ENCODE results near the gene ITPKB.

Gene ITPKB

GRCh38 chr1:226658546-226659125, 80.4 kb downstream of the ITPKB start:
- Mint-ChIP-seq H3K27ac (peak overlapping the region; percentile 78), H3K4me1 (no peaks in the 10 kb centered on the region), H3K4me3 (no peak overlapping the region), H3K27me3 (no peaks in the 10 kb centered on the region), H3K9me3 (no peaks in the 10 kb centered on the region), H3K36me3 (ENCODE audit: low read depth) (peaks cover 6% of the 10 kb centered on the region)
- DNase-seq, result no peak
- no peak for ATAC-seq

GRCh38 chr1:226657895-226658545, 81.1 kb downstream of the ITPKB start:
- no peaks in the 10 kb centered on the region for H3K9me3 Mint-ChIP-seq
- H3K27me3 Mint-ChIP-seq, result no peaks in the 10 kb centered on the region
- peak overlapping the region; percentile 78 for H3K27ac Mint-ChIP-seq
- DNase-seq, result no peak
- peaks cover 6% of the 10 kb centered on the region for H3K36me3 Mint-ChIP-seq (ENCODE audit: low read depth)
- ATAC-seq, result no peak
- no peak overlapping the region for H3K4me3 Mint-ChIP-seq
- no peaks in the 10 kb centered on the region for H3K4me1 Mint-ChIP-seq

- Mint-ChIP-seq H3K27me3 (no peaks in the 10 kb centered on the region), H3K27ac (peak overlapping the region; percentile 72), H3K9me3 (no peaks in the 10 kb centered on the region), H3K4me3 (peak overlapping the region; percentile 22), H3K4me1 (no peaks in the 10 kb centered on the region), H3K36me3 (ENCODE audit: low read depth) (peaks cover 6% of the 10 kb centered on the region)
- ATAC-seq, result no peak
- DNase-seq, result no peak
Observed at GRCh38 chr1:226656601-226657277, 82.3 kb downstream of the ITPKB start.

- H3K36me3 Mint-ChIP-seq (ENCODE audit: low read depth), result peaks cover 6% of the 10 kb centered on the region
- H3K4me1 Mint-ChIP-seq, result peaks cover under 1% of the 10 kb centered on the region
- no peaks in the 10 kb centered on the region for H3K9me3 Mint-ChIP-seq
- H3K4me3 Mint-ChIP-seq, result no peak overlapping the region
- peak overlapping the region; percentile 72 for H3K27ac Mint-ChIP-seq
- ATAC-seq, result no peak
- H3K27me3 Mint-ChIP-seq, result no peaks in the 10 kb centered on the region
- DNase-seq, result no peak
Observed at GRCh38 chr1:226656201-226656600, 82.9 kb downstream of the ITPKB start.

GRCh38 chr1:226655251-226656163, 83.6 kb downstream of the ITPKB start:
- no peaks in the 10 kb centered on the region for H3K9me3 Mint-ChIP-seq
- peaks cover 6% of the 10 kb centered on the region for H3K36me3 Mint-ChIP-seq (ENCODE audit: low read depth)
- no peak overlapping the region for H3K27ac Mint-ChIP-seq
- peak overlapping the region; percentile 68 for H3K4me3 Mint-ChIP-seq
- no peaks in the 10 kb centered on the region for H3K27me3 Mint-ChIP-seq
- ATAC-seq, result no peak
- DNase-seq, result no peak
- peaks cover 8% of the 10 kb centered on the region for H3K4me1 Mint-ChIP-seq

- Mint-ChIP-seq H3K4me3 (peak overlapping the region; percentile 68), H3K9me3 (no peaks in the 10 kb centered on the region), H3K36me3 (ENCODE audit: low read depth) (peaks cover 4% of the 10 kb centered on the region), H3K27me3 (no peaks in the 10 kb centered on the region), H3K4me1 (peaks cover 15% of the 10 kb centered on the region), H3K27ac (no peak overlapping the region)
- ATAC-seq, result no peak
- DNase-seq, result no peak
Observed at GRCh38 chr1:226654668-226655055, 84.4 kb downstream of the ITPKB start.

- Mint-ChIP-seq H3K27ac (no peak overlapping the region), H3K27me3 (no peaks in the 10 kb centered on the region), H3K36me3 (ENCODE audit: low read depth) (peaks cover 7% of the 10 kb centered on the region), H3K9me3 (no peaks in the 10 kb centered on the region), H3K4me3 (peak overlapping the region; percentile 68), H3K4me1 (peaks cover 19% of the 10 kb centered on the region)
- DNase-seq (no peak), ATAC-seq (no peak)
Observed at GRCh38 chr1:226654046-226654667, 84.9 kb downstream of the ITPKB start.

- Mint-ChIP-seq H3K4me3 (peak overlapping the region; percentile 68), H3K27me3 (no peaks in the 10 kb centered on the region), H3K9me3 (no peaks in the 10 kb centered on the region), H3K27ac (no peak overlapping the region), H3K36me3 (ENCODE audit: low read depth) (peaks cover 8% of the 10 kb centered on the region), H3K4me1 (peaks cover 24% of the 10 kb centered on the region)
- peak; percentile 59 for DNase-seq
- peak; percentile 85 for ATAC-seq
Observed at GRCh38 chr1:226653311-226653921, 85.7 kb downstream of the ITPKB start.

GRCh38 chr1:226652613-226653012, 86.5 kb downstream of the ITPKB start:
- Mint-ChIP-seq H3K4me1 (peaks cover 27% of the 10 kb centered on the region), H3K27me3 (no peaks in the 10 kb centered on the region), H3K27ac (no peak overlapping the region), H3K36me3 (ENCODE audit: low read depth) (peaks cover 13% of the 10 kb centered on the region), H3K4me3 (no peak overlapping the region), H3K9me3 (no peaks in the 10 kb centered on the region)
- no peak for ATAC-seq
- no peak for DNase-seq

- Mint-ChIP-seq H3K4me3 (no peak overlapping the region), H3K36me3 (ENCODE audit: low read depth) (peaks cover 13% of the 10 kb centered on the region), H3K9me3 (no peaks in the 10 kb centered on the region), H3K27ac (no peak overlapping the region), H3K27me3 (no peaks in the 10 kb centered on the region), H3K4me1 (peaks cover 36% of the 10 kb centered on the region)
- DNase-seq, result no peak
- no peak for ATAC-seq
Observed at GRCh38 chr1:226651732-226652105, 87.4 kb downstream of the ITPKB start.

GRCh38 chr1:226651041-226651731, 87.9 kb downstream of the ITPKB start:
- ATAC-seq (no peak), DNase-seq (no peak)
- peaks cover 41% of the 10 kb centered on the region for H3K4me1 Mint-ChIP-seq
- peaks cover 16% of the 10 kb centered on the region for H3K36me3 Mint-ChIP-seq (ENCODE audit: low read depth)
- peak overlapping the region; percentile 68 for H3K27ac Mint-ChIP-seq
- no peak overlapping the region for H3K4me3 Mint-ChIP-seq
- H3K27me3 Mint-ChIP-seq, result no peaks in the 10 kb centered on the region
- no peaks in the 10 kb centered on the region for H3K9me3 Mint-ChIP-seq

- no peaks in the 10 kb centered on the region for H3K9me3 Mint-ChIP-seq
- H3K27me3 Mint-ChIP-seq, result no peaks in the 10 kb centered on the region
- DNase-seq (no peak), ATAC-seq (no peak)
- no peak overlapping the region for H3K4me3 Mint-ChIP-seq
- H3K36me3 Mint-ChIP-seq (ENCODE audit: low read depth), result peaks cover 19% of the 10 kb centered on the region
- peaks cover 49% of the 10 kb centered on the region for H3K4me1 Mint-ChIP-seq
- H3K27ac Mint-ChIP-seq, result peak overlapping the region; percentile 68
Observed at GRCh38 chr1:226650236-226650841, 88.7 kb downstream of the ITPKB start.

- Mint-ChIP-seq H3K27me3 (no peaks in the 10 kb centered on the region), H3K4me3 (no peak overlapping the region), H3K36me3 (ENCODE audit: low read depth) (peaks cover 22% of the 10 kb centered on the region), H3K27ac (peak overlapping the region; percentile 68), H3K9me3 (no peaks in the 10 kb centered on the region), H3K4me1 (peaks cover 55% of the 10 kb centered on the region)
- no peak for DNase-seq
- no peak for ATAC-seq
Observed at GRCh38 chr1:226649780-226650179, 89.3 kb downstream of the ITPKB start.

Measured in activated naive CD8-positive, alpha-beta T cell treated with anti-CD3 and anti-CD28 coated beads, Interleukin-2, amount 50 U/mL, for 24 hours (primary cell).